Natural killer cell (primary cell): ENCODE data around the gene TBC1D7. TPM values are rescaled to one million over a fixed set of nuclear protein-coding genes. Genes with fewer than 3 reads are reported as not detected.

ENCODE experiments used
- ATAC-seq, 3 donors: fragments of 150-1000 bp in 2 of 3; fragments of 200-7000 bp in 1 of 3; cut with Tn5 transposase; 1 replicate in 1 of 3; 2 replicates in 2 of 3; pipeline ENCODE4 v1.10.0; 2021; ENCODE audit warnings: mild to moderate bottlenecking in 2 of 3, moderate library complexity in 2 of 3
- DNase-seq, 2 donors: peaks; one replicate each; pipeline versions ENCODE4 v3.0.0 to v3.0.0-alpha.2; 2013 to 2021; ENCODE audit warnings: mixed read lengths in 1 of 2
- H3K27ac ChIP-seq: one replicate; pipeline ENCODE4 v1.5.1; 2013; ENCODE audit warnings: mild to moderate bottlenecking, low read length
- H3K27me3 ChIP-seq: one replicate; pipeline ENCODE4 v1.6.1; 2013; ENCODE audit warnings: low read length; ENCODE audit not compliant: control insufficient read depth, insufficient read depth
- H3K36me3 ChIP-seq: one replicate; pipeline ENCODE4 v1.6.1; 2013; ENCODE audit warnings: low read length; ENCODE audit not compliant: control insufficient read depth, insufficient read depth
- H3K4me1 ChIP-seq: one replicate; pipeline ENCODE4 v1.6.1; 2013; ENCODE audit warnings: low read length; ENCODE audit not compliant: control insufficient read depth, insufficient read depth
- H3K4me3 ChIP-seq: one replicate; pipeline ENCODE4 v1.5.1; 2013; ENCODE audit warnings: low read length
- H3K9me3 ChIP-seq: one replicate; pipeline ENCODE4 v1.6.1; 2013; ENCODE audit warnings: low read length; ENCODE audit not compliant: control insufficient read depth, insufficient read depth
- H3K27ac Mint-ChIP-seq, 2 donors: one replicate each; pipeline ENCODE4 v1.8.0; 2022; ENCODE audit warnings: mild to moderate bottlenecking in 2 of 2, mixed read lengths in 2 of 2, moderate library complexity in 1 of 2
- H3K27me3 Mint-ChIP-seq, 2 donors: one replicate each; pipeline ENCODE4 v1.8.0; 2022; ENCODE audit warnings: low read depth in 2 of 2, mixed read lengths in 2 of 2
- H3K36me3 Mint-ChIP-seq: one replicate; pipeline ENCODE4 v1.8.0; 2022; ENCODE audit warnings: mixed read lengths
- H3K4me1 Mint-ChIP-seq, 2 donors: one replicate each; pipeline ENCODE4 v1.8.0; 2022; ENCODE audit warnings: mixed read lengths in 2 of 2
- H3K4me3 Mint-ChIP-seq: one replicate; pipeline ENCODE4 v1.8.0; 2022; ENCODE audit warnings: mild to moderate bottlenecking, moderate library complexity, mixed read lengths
- H3K9me3 Mint-ChIP-seq, 2 donors: one replicate each; pipeline ENCODE4 v1.8.0; 2022; ENCODE audit warnings: mixed read lengths in 2 of 2
- WGBS: methylation state at CpG from one replicate; pipeline ENCODE4 v1.1.7; 2013; ENCODE audit warnings: missing lambda C conversion rate; ENCODE audit not compliant: insufficient coverage; 5-methylcytosine and 5-hydroxymethylcytosine counted together
- intact Hi-C: fragments of 100-400 bp; cut with micrococcal nuclease; formaldehyde crosslinking; loops from one replicate; pipeline ENCODE4 v1.14.2; 2022
- total RNA-seq, 4 donors: library from RNA; stranded (reverse); fragments of 120-200 nt in 1 of 4; gene quantifications; one replicate each; pipeline versions ENCODE4 v1.2.3 to v1.2.4, GENCODE V29; 2013 to 2022
- TF ChIP-seq, protein P1 (sequence below): fragments of 200-600 bp; IDR thresholded peaks from one replicate; pipeline ENCODE4 v1.8.0; 2022; ENCODE audit warnings: antibody characterized with exemption

The TBC1D7 gene
- total RNA-seq, 3 donors from 2014 or later (not counting 1 experiment from before 2014, with no cell fraction given), result 20.1 to 29.7 (median 24.3) TPM

DNA sequence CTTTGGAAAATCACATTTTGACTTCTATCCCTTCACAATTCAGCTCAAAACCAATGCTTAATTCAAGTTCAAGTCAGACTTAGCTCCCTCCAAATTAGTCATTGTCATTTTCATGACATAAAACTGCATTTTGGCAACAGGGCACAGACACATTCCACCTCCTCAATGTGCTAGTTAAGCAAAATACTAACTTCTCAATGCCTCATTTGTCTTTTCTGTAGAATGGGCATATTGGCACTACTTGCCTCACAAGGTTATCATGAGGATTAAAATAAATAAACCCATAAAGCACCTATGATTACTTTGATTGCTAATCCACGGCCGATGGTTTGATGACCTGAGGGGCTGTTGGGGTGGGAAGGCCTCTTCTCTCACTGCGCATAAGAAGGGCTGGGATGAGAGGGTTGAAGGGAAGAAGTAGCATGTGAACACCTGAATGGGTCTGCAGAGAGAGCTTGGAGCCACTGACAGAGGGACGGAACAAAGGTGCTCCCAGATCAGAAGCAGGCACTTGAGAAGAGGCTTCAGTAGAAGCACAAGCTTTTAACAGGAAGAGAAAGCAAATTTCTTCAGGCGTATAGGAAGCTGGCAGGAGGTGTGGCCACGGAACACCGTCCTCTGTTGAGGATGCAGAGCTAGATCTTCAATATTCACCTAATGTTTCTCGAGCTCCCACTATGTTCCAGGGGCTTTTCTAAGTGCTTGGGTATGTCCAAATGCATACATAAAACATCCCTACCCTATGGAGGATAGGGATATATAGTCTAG lies 11.7 kb upstream of the TBC1D7 start:
- no peaks in the 10 kb centered on the region for H3K36me3 Mint-ChIP-seq
- Histone ChIP-seq H3K27me3 (no peaks in the 10 kb centered on the region), H3K9me3 (peaks cover 8% of the 10 kb centered on the region), H3K36me3 (no peaks in the 10 kb centered on the region), H3K4me1 (peaks cover 24% of the 10 kb centered on the region), H3K4me3 (no peak overlapping the region), H3K27ac (no peak overlapping the region)
- ATAC-seq (no peak), DNase-seq (no peak)
- H3K27me3 Mint-ChIP-seq, result no peaks in the 10 kb centered on the region
- H3K4me3 Mint-ChIP-seq, result no peak overlapping the region
- intact Hi-C loops, result loop anchor here (10.0 kb wide), 1 partner anchor 45 kb away; no protein-coding TSS in a partner anchor
- peaks cover 0 to 3% of the 10 kb centered on the region in 2 donors for H3K9me3 Mint-ChIP-seq
- peaks cover 23 to 25% of the 10 kb centered on the region in 2 donors for H3K4me1 Mint-ChIP-seq
- 52% methylated on average over 8 of the region's 8 CpGs for WGBS
- no peak overlapping the region for H3K27ac Mint-ChIP-seq
- TF ChIP-seq, protein P1, sequence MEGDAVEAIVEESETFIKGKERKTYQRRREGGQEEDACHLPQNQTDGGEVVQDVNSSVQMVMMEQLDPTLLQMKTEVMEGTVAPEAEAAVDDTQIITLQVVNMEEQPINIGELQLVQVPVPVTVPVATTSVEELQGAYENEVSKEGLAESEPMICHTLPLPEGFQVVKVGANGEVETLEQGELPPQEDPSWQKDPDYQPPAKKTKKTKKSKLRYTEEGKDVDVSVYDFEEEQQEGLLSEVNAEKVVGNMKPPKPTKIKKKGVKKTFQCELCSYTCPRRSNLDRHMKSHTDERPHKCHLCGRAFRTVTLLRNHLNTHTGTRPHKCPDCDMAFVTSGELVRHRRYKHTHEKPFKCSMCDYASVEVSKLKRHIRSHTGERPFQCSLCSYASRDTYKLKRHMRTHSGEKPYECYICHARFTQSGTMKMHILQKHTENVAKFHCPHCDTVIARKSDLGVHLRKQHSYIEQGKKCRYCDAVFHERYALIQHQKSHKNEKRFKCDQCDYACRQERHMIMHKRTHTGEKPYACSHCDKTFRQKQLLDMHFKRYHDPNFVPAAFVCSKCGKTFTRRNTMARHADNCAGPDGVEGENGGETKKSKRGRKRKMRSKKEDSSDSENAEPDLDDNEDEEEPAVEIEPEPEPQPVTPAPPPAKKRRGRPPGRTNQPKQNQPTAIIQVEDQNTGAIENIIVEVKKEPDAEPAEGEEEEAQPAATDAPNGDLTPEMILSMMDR, result no peak

DNA sequence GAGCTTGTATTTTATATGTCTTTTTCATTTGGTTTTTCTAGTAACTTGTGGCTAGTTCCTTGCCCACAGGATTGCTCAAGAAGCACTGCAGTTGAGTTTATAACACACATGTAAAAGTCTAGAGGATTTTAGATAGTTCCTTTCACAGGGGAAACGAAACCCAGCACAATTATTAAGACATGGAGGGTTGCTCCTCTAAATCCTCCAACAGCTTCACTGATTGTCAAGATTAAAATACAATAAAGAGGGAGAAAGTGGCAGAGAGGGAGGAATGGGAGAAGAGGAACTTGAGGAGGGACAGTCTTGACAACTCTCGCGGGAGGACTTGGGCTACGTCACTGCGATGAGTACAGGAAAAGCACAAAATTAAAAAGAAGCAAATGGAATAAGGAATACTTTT lies 9.7 kb upstream of the TBC1D7 start:
- Histone ChIP-seq H3K27me3 (no peaks in the 10 kb centered on the region), H3K4me3 (no peak overlapping the region), H3K9me3 (peaks cover 8% of the 10 kb centered on the region), H3K4me1 (peaks cover 24% of the 10 kb centered on the region), H3K36me3 (no peaks in the 10 kb centered on the region), H3K27ac (peak overlapping the region; percentile 54)
- peak overlapping the region; percentile 84 to 89 for H3K27ac Mint-ChIP-seq
- H3K4me3 Mint-ChIP-seq, result peak overlapping the region; percentile 69
- peaks cover 0 to 3% of the 10 kb centered on the region in 2 donors for H3K9me3 Mint-ChIP-seq
- no peaks in the 10 kb centered on the region for H3K27me3 Mint-ChIP-seq
- DNase-seq (no peak), ATAC-seq (peak in 2 of 3 donors; percentile 30 to 39)
- TF ChIP-seq, protein P1, result no peak
- WGBS, result 54% methylated on average over 4 of the region's 5 CpGs
- H3K36me3 Mint-ChIP-seq, result no peaks in the 10 kb centered on the region
- intact Hi-C loops, result loop anchor here (10.0 kb wide), 1 partner anchor 47 kb away; no protein-coding TSS in a partner anchor
- H3K4me1 Mint-ChIP-seq, result peaks cover 23 to 25% of the 10 kb centered on the region in 2 donors

DNA sequence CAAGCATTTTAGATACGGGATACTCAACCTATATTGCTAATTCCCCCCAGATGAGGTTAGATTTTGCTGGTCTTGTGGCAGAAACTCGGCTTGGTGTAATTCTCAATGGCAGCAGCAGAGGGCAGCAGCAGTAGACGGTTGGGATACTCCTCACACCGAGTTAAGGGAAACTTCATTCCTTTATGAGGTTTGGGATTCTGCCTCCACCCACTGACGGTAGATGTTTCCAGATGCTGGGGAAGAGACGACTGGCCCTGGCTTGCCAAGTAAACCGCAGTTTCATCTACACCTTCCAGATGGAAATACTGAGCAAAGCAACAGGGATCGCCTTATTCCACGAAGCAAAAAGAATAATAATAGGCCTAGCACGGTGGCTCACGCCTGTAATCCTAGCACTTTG lies 8.2 kb upstream of the TBC1D7 start:
- H3K27ac Mint-ChIP-seq, result peak overlapping the region; percentile 6 to 46
- DNase-seq (peak; percentile 77 to 86), ATAC-seq (peak; percentile 81 to 88 (median 87))
- WGBS, result 32% methylated on average over 11 of the region's 11 CpGs
- Histone ChIP-seq H3K4me1 (peaks cover 24% of the 10 kb centered on the region), H3K4me3 (no peak overlapping the region), H3K9me3 (peaks cover 3% of the 10 kb centered on the region), H3K27me3 (no peaks in the 10 kb centered on the region), H3K36me3 (no peaks in the 10 kb centered on the region), H3K27ac (no peak overlapping the region)
- H3K9me3 Mint-ChIP-seq, result no peaks in the 10 kb centered on the region
- TF ChIP-seq, protein P1, result peak; percentile 97
- intact Hi-C loops, result loop anchor here (1.0 to 10.0 kb wide), 3 partner anchors 48 to 239 kb away; no protein-coding TSS in a partner anchor
- H3K4me3 Mint-ChIP-seq, result peak overlapping the region; percentile 1
- peaks cover 23 to 25% of the 10 kb centered on the region in 2 donors for H3K4me1 Mint-ChIP-seq
- no peaks in the 10 kb centered on the region for H3K27me3 Mint-ChIP-seq
- no peaks in the 10 kb centered on the region for H3K36me3 Mint-ChIP-seq
